ENCODE data around the gene ATP6V0E2.

GRCh38 chr7:149868623-149869290, 5.0 kb upstream of the ATP6V0E2 start:
- TF ChIP-seq CTCF (IDR thresholded peaks at IDR 0.05) (no peak), POLR2A (IDR thresholded peaks at IDR 0.05) (no peak), EP300 (IDR thresholded peaks at IDR 0.05) (no peak)

Data from ovary (tissue), 3 donors.